IPS DF 4.7 (cell line): Measurements from ENCODE around the gene SETDB2.

Experiments
- DNase-seq: peaks from one replicate; pipeline ENCODE4 v3.0.0-alpha.2; 2013; ENCODE audit warnings: low spot score; ENCODE audit errors: extremely low read depth

SETDB2 gene

GRCh38 chr13:49443704-49444523 is at the start of gene SETDB2, which contains the start of gene CAB39L:
SETDB2 (plus strand) TSS chr13:49444274; CDS start chr13:49451894, 7,620 bp downstream.
CAB39L (minus strand) TSS chr13:49444064; CDS start chr13:49382910, 61,154 bp downstream.
- peak; percentile 83 for DNase-seq

GRCh38 chr13:49395451-49395865 is 48.6 kb upstream of the SETDB2 start:
- DNase-seq: no peak

- DNase-seq: no peak
Observed at GRCh38 chr13:49395878-49396380, 48.1 kb upstream of the SETDB2 start.

- DNase-seq: no peak
Observed at GRCh38 chr13:49399801-49400472, 44.1 kb upstream of the SETDB2 start.

GRCh38 chr13:49400755-49401659 is 43.1 kb upstream of the SETDB2 start:
- no peak for DNase-seq

- no peak for DNase-seq
Observed at GRCh38 chr13:49403996-49404702, 39.9 kb upstream of the SETDB2 start.

GRCh38 chr13:49404703-49405020 is 39.4 kb upstream of the SETDB2 start:
- DNase-seq: no peak

GRCh38 chr13:49407068-49407467 is 37.0 kb upstream of the SETDB2 start:
- no peak for DNase-seq

- DNase-seq: no peak
Observed at GRCh38 chr13:49407936-49408335, 36.1 kb upstream of the SETDB2 start.

GRCh38 chr13:49409008-49409407 is 35.1 kb upstream of the SETDB2 start:
- no peak for DNase-seq

- DNase-seq: no peak
Observed at GRCh38 chr13:49410006-49410405, 34.1 kb upstream of the SETDB2 start.

GRCh38 chr13:49410477-49410876 is 33.6 kb upstream of the SETDB2 start:
- DNase-seq: no peak

- no peak for DNase-seq
Observed at GRCh38 chr13:49411353-49411752, 32.7 kb upstream of the SETDB2 start.

- DNase-seq: no peak
Observed at GRCh38 chr13:49412749-49413148, 31.3 kb upstream of the SETDB2 start.

- DNase-seq: no peak
Observed at GRCh38 chr13:49417161-49417560, 26.9 kb upstream of the SETDB2 start.

GRCh38 chr13:49418206-49418605 is 25.9 kb upstream of the SETDB2 start:
- DNase-seq: no peak

- no peak for DNase-seq
Observed at GRCh38 chr13:49419276-49419675, 24.8 kb upstream of the SETDB2 start.

- DNase-seq: no peak
Observed at GRCh38 chr13:49421391-49421790, 22.7 kb upstream of the SETDB2 start.

- DNase-seq: no peak
Observed at GRCh38 chr13:49424011-49424560, 20.0 kb upstream of the SETDB2 start.

- no peak for DNase-seq
Observed at GRCh38 chr13:49428041-49428763, 15.9 kb upstream of the SETDB2 start.
